MM.1S (cell line): ENCODE data around the gene ZNF280D.

Source experiments
- DNase-seq: peaks from one replicate; pipeline ENCODE4 v3.0.0-alpha.2; 2015
- H2AFZ ChIP-seq: fragments of 300-600 bp; sonication (generic); 2 replicates; pipeline ENCODE4 v1.6.0; 2016; ENCODE audit warnings: antibody characterized with exemption, low read length
- H3F3A ChIP-seq: fragments of 300-600 bp; sonication (generic); 2 replicates; pipeline ENCODE4 v1.6.1; 2016; ENCODE audit warnings: mild to moderate bottlenecking, antibody characterized with exemption, low read length, moderate library complexity, mixed read lengths; ENCODE audit not compliant: insufficient read depth
- H3K27ac ChIP-seq: fragments of 300-600 bp; sonication (generic); 2 replicates; pipeline ENCODE4 v1.5.1; 2016; ENCODE audit warnings: mild to moderate bottlenecking, low read length
- H3K27me3 ChIP-seq: fragments of 300-600 bp; sonication (generic); replicated peaks from 2 replicates; pipeline ENCODE4 v1.6.0; 2016; ENCODE audit warnings: low read length; ENCODE audit not compliant: insufficient read depth
- H3K36me3 ChIP-seq: fragments of 300-600 bp; sonication (generic); replicated peaks from 2 replicates; pipeline ENCODE4 v1.6.1; 2016; ENCODE audit warnings: mild to moderate bottlenecking, low read length, mixed read lengths; ENCODE audit not compliant: insufficient read depth
- H3K4me1 ChIP-seq: fragments of 300-600 bp; sonication (generic); 2 replicates; pipeline ENCODE4 v1.6.1; 2016; ENCODE audit warnings: low read length, mixed read lengths
- H3K4me2 ChIP-seq: fragments of 300-600 bp; sonication (generic); 2 replicates; pipeline ENCODE4 v1.6.0; 2016; ENCODE audit warnings: low read depth, low read length
- H3K4me3 ChIP-seq: fragments of 300-600 bp; sonication (generic); 2 replicates; pipeline ENCODE4 v1.5.1; 2016; ENCODE audit warnings: low read length, mixed read lengths
- H3K79me2 ChIP-seq: fragments of 300-600 bp; sonication (generic); 2 replicates; pipeline ENCODE4 v1.6.1; 2016; ENCODE audit warnings: mixed run types, low read length, mixed read lengths
- H3K9ac ChIP-seq: fragments of 300-600 bp; sonication (generic); 2 replicates; pipeline ENCODE4 v1.6.1; 2016; ENCODE audit warnings: low read length, mixed read lengths
- H3K9me2 ChIP-seq: fragments of 300-600 bp; sonication (generic); replicated peaks from 2 replicates; pipeline ENCODE4 v1.6.1; 2016; ENCODE audit warnings: mild to moderate bottlenecking, low read length, mixed read lengths; ENCODE audit not compliant: insufficient read depth
- H3K9me3 ChIP-seq: fragments of 300-600 bp; sonication (generic); replicated peaks from 2 replicates; pipeline ENCODE4 v1.6.1; 2016; ENCODE audit warnings: mild to moderate bottlenecking, low read length, mixed read lengths; ENCODE audit not compliant: insufficient read depth
- H4K20me1 ChIP-seq: fragments of 300-600 bp; sonication (generic); 2 replicates; pipeline ENCODE4 v1.6.1; 2016; ENCODE audit warnings: mild to moderate bottlenecking, low read length, moderate library complexity, mixed read lengths; ENCODE audit not compliant: insufficient read depth
- EZH2 ChIP-seq: fragments of 300-600 bp; sonication (generic); optimal IDR thresholded peaks from 2 replicates; pipeline ENCODE3; 2017; ENCODE audit warnings: low read depth, mild to moderate bottlenecking, antibody characterized with exemption, low read length, mixed read lengths
- EZH2phosphoT487 ChIP-seq: fragments of 300-600 bp; sonication (generic); IDR thresholded peaks from 2 replicates; pipeline ENCODE4 v1.6.1; 2018; ENCODE audit warnings: antibody characterized with exemption, low read length
- TF ChIP-seq, protein P1 (sequence below): fragments of 300-600 bp; sonication (generic); IDR thresholded peaks from 2 replicates; pipeline ENCODE4 v1.5.1; 2016; ENCODE audit warnings: antibody characterized with exemption, low read length, mixed read lengths

ZNF280D gene

DNA sequence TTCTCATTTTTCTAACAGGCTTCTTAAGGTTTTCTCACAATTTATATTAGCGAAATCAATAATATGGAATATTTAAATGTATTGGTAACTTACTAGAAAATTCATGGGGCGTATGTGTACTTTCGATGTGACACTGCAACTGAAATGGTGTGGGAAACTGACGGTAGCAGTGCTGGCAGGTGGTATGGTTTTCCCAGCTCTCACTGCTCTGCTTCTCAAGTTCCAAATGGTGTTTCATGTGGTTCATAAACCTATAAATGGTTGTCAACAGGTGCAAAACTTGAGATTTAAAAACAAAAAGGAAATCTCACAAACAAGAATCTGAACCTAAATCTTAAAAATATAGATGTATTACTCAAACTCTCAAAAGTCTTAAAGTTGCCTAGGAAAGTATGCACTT is 54.7 kb downstream of the ZNF280D start:
- Histone ChIP-seq H3K36me3 (no peaks in the 10 kb centered on the region), H3K79me2 (no peaks in the 10 kb centered on the region), H2AFZ (no peak overlapping the region), H3K9me2 (no peaks in the 10 kb centered on the region), H3K27me3 (no peaks in the 10 kb centered on the region), H4K20me1 (no peaks in the 10 kb centered on the region), H3K4me2 (no peak overlapping the region), H3K9ac (no peak overlapping the region), H3K4me3 (no peak overlapping the region), H3K4me1 (no peaks in the 10 kb centered on the region), H3K27ac (no peak overlapping the region), H3K9me3 (no peaks in the 10 kb centered on the region), H3F3A (no peaks in the 10 kb centered on the region)
- DNase-seq: peak; percentile 67
- TF ChIP-seq EZH2phosphoT487 (no peak), EZH2 (no peak)
- TF ChIP-seq, protein P1, sequence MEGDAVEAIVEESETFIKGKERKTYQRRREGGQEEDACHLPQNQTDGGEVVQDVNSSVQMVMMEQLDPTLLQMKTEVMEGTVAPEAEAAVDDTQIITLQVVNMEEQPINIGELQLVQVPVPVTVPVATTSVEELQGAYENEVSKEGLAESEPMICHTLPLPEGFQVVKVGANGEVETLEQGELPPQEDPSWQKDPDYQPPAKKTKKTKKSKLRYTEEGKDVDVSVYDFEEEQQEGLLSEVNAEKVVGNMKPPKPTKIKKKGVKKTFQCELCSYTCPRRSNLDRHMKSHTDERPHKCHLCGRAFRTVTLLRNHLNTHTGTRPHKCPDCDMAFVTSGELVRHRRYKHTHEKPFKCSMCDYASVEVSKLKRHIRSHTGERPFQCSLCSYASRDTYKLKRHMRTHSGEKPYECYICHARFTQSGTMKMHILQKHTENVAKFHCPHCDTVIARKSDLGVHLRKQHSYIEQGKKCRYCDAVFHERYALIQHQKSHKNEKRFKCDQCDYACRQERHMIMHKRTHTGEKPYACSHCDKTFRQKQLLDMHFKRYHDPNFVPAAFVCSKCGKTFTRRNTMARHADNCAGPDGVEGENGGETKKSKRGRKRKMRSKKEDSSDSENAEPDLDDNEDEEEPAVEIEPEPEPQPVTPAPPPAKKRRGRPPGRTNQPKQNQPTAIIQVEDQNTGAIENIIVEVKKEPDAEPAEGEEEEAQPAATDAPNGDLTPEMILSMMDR: no peak

DNA sequence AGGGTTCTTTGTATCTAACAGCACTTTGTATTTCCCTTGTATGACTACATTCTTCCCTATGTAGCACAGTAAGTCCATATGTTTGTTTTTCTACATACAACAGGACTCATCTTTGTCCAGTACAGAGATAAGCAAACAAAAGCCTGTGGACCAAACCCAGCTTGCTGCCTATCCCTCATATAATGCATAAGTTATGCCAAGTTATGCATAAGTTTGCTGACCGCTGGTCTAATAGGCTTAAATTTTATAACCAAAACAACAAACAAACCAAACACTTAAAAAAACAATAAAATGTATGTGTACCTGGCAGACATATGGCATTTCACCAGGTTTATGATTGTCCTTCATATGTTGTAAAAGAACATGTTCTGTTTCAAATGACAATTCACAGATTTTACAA is 56.0 kb downstream of the ZNF280D start:
- Histone ChIP-seq H3K27me3 (no peaks in the 10 kb centered on the region), H3K27ac (no peak overlapping the region), H3K9me3 (no peaks in the 10 kb centered on the region), H3K4me1 (no peaks in the 10 kb centered on the region), H2AFZ (no peak overlapping the region), H3K79me2 (no peaks in the 10 kb centered on the region), H3K4me2 (no peak overlapping the region), H3K36me3 (no peaks in the 10 kb centered on the region), H3K4me3 (no peak overlapping the region), H3F3A (no peaks in the 10 kb centered on the region), H3K9me2 (no peaks in the 10 kb centered on the region), H4K20me1 (no peaks in the 10 kb centered on the region), H3K9ac (no peak overlapping the region)
- DNase-seq: no peak
- no peak for TF ChIP-seq EZH2
- TF ChIP-seq EZH2phosphoT487: no peak
- TF ChIP-seq, protein P1: no peak

DNA sequence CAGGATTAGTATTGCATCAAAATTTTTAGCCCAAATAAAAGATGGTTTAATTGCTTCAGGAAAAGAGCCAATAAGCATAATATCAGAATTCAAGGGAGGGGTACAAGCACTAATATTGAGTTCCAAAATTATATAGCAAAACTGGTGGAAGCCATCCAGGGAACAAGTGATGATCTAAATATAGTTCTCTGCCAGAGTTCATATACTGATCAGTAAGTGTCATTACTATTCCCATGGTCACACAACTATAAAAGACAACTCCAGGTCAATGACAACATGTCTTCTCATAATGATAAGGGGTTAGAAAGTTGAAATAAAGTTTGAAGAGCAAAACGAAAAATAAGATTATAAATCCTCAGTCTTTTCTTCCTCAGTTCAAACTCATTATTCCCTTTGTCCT is 57.4 kb downstream of the ZNF280D start:
- TF ChIP-seq EZH2: no peak
- TF ChIP-seq, protein P1: no peak
- no peaks in the 10 kb centered on the region for H3K36me3 ChIP-seq

More for the DNA sequence above, 57.4 kb downstream of the ZNF280D start:
- Histone ChIP-seq H3K27me3 (no peaks in the 10 kb centered on the region), H3K9me3 (no peaks in the 10 kb centered on the region), H3F3A (no peaks in the 10 kb centered on the region), H3K27ac (no peak overlapping the region), H3K4me3 (no peak overlapping the region), H3K9ac (no peak overlapping the region), H3K79me2 (no peaks in the 10 kb centered on the region), H2AFZ (no peak overlapping the region), H3K9me2 (no peaks in the 10 kb centered on the region), H3K4me1 (no peaks in the 10 kb centered on the region), H3K4me2 (no peak overlapping the region), H4K20me1 (no peaks in the 10 kb centered on the region)
- DNase-seq: no peak
